Esophagus muscularis mucosa (tissue), 4 donors: ENCODE results near the gene DMRTB1.

Source experiments
- EP300 ChIP-seq: sonication (generic); formaldehyde crosslinking; IDR thresholded peaks from one replicate; pipeline ENCODE4 v1.6.1; 2017; ENCODE audit warnings: antibody characterized with exemption
- POLR2A ChIP-seq: fragments of 450-650 bp; IDR thresholded peaks from one replicate; pipeline ENCODE4 v1.6.1; 2017; ENCODE audit warnings: antibody characterized with exemption, moderate library complexity, mild to moderate bottlenecking, low read depth
- POLR2AphosphoS5 ChIP-seq, 2 donors: sonication (generic); formaldehyde crosslinking; IDR thresholded peaks; one replicate each; pipeline ENCODE4 v1.6.1; 2017; ENCODE audit warnings: antibody characterized with exemption in 2 of 2
- TF ChIP-seq, protein P1 (sequence below), 3 experiments: fragments of 200-600 bp in 2 of 3; fragments of 450-650 bp in 1 of 3; sonication (generic) in 2 of 3; IDR thresholded peaks; one replicate each; pipeline ENCODE4 v1.5.1; 2017 to 2019; ENCODE audit warnings: antibody characterized with exemption in 3 of 3, mild to moderate bottlenecking in 2 of 3, moderate library complexity in 1 of 3

DNA sequence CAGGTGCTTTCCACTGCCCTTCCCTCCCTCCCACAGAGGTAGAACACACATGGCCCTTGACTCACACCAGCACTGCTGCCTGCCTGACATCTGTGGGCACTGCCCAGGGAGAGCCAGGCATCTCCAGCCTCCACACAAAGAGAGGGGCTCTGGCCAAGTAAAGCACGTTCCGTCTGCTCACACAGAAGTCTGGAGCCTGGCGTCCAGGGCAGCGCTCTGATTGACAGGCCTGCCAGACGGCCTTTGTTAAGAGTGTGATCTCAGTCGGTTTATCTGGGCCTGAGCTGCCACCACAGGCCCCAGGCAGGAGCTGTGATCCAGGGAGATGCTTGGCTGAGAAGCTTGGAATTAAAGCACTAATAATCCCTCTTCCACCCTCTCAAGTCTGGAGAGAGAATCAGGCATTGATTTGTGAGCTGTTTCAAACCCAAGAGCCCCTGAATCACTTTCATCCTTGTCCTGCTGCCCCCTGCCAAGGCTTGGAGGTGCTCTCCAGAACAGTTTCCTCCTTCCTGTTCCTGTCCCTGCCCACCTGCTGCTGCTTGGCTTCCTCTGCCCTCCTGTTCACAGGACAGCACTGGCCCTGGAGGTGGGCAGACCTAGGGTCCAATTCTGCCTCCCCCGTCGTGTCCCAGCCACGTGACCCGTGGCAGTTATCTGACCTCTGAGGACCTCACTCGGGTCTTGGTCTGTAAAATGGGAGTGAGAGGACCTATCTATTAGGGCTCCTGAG is 3.7 kb downstream of the DMRTB1 start:
- TF ChIP-seq, protein P1, sequence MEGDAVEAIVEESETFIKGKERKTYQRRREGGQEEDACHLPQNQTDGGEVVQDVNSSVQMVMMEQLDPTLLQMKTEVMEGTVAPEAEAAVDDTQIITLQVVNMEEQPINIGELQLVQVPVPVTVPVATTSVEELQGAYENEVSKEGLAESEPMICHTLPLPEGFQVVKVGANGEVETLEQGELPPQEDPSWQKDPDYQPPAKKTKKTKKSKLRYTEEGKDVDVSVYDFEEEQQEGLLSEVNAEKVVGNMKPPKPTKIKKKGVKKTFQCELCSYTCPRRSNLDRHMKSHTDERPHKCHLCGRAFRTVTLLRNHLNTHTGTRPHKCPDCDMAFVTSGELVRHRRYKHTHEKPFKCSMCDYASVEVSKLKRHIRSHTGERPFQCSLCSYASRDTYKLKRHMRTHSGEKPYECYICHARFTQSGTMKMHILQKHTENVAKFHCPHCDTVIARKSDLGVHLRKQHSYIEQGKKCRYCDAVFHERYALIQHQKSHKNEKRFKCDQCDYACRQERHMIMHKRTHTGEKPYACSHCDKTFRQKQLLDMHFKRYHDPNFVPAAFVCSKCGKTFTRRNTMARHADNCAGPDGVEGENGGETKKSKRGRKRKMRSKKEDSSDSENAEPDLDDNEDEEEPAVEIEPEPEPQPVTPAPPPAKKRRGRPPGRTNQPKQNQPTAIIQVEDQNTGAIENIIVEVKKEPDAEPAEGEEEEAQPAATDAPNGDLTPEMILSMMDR (IDR thresholded peaks at IDR 0.05), result no peak
- no peak for TF ChIP-seq POLR2A
- TF ChIP-seq POLR2AphosphoS5 (IDR thresholded peaks at IDR 0.05), result no peak
- TF ChIP-seq EP300, result no peak
